ENCODE data around the gene OST4. TPM values are rescaled to one million over a fixed set of nuclear protein-coding genes. Genes with fewer than 3 reads are reported as not detected.

Gene OST4
- total and polyA plus RNA-seq, 2 donors = 273 to 386 TPM

DNA sequence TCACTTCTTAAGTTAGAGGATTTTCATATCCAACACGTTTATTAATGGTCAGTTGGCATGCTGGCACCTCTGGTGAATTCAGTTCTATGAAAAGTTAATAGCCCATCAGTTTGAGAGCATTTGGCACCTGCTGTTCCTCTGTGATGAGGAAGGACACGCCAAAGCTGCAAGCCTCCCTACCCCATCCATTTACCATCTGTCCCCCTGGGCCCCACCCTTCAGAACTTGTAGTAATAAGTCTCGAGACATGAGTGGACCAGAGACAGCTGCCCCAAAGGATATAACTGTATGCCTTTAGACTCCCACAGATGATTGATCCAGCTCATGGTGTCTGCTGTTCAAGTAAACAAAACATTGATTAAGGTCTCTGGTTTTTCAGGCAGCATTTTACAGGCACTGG is 6.3 kb downstream of the OST4 start:
- Histone ChIP-seq H3K36me3 (ENCODE audit: insufficient read depth) (no peaks in the 10 kb centered on the region), H3K4me1 (ENCODE audit: insufficient read depth) (no peaks in the 10 kb centered on the region), H3K27ac (ENCODE audit: low read depth) (no peak overlapping the region), H3K4me3 (ENCODE audit: low read depth, low read length) (no peak overlapping the region)
- 87% methylated on average over 3 of the region's 3 CpGs for WGBS
- DNase-seq (ENCODE audit: extremely low spot score) = no peak

DNA sequence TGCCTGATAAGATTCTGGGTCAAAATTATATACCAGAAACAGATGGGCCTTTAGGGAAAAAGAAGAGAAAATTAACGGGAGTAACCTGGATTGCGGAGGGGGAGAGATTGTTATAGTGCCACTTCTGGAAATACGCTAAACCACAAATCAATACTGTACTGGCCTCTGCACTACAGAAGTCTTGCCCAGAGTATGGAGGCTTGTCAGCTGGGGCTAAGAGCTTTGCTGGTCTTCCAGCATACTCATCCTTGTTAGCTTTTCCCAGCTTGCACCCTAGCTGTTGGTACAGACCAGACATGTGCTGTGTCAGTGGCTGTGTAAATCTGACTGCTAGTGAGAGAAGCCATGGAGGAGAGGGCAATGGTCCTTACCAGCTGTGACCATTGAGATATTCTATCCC is 11.1 kb downstream of the OST4 start:
- Histone ChIP-seq H3K36me3 (ENCODE audit: insufficient read depth) (no peaks in the 10 kb centered on the region), H3K27ac (ENCODE audit: low read depth) (no peak overlapping the region), H3K4me1 (ENCODE audit: insufficient read depth) (no peaks in the 10 kb centered on the region), H3K4me3 (ENCODE audit: low read depth, low read length) (no peak overlapping the region)
- 92% methylated on average over 3 of the region's 3 CpGs for WGBS
- no peak for DNase-seq (ENCODE audit: extremely low spot score)

DNA sequence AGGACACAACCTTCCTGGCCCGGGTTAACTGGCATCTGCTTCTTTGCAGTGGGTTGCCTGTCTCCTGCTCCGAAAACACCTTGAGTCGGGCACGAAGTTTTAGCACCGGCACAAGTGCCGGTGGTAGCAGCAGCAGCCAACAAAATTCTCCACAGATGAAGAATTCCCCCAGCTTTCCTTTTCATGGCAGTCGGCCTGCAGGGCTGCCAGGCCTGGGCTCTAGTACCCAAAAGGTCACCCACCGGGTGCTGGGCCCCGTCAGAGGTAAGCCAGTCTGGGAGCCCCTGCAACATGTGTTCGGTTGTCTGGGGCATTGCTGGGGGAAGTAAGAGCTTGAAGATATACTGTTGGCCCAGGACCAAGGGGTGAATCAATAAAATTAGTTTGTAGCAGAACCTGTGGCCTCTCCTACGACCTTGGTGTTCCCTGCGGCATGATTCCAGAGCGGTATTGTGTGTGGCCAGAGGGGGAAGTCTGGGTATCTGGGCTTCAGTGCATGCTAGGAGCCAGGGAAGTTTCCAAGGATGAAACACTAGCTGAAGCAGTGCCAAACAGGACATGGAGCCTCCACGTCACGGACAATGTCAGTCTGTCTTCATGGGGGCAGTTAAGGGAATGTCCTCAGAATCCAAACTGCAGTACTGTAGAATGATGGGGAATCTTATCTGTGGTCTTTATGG is 12.2 kb downstream of the OST4 start:
- Histone ChIP-seq H3K27ac (ENCODE audit: low read depth) (no peak overlapping the region), H3K4me1 (ENCODE audit: insufficient read depth) (no peaks in the 10 kb centered on the region), H3K4me3 (ENCODE audit: low read depth, low read length) (no peak overlapping the region), H3K36me3 (ENCODE audit: insufficient read depth) (no peaks in the 10 kb centered on the region)
- WGBS = 78% methylated on average over 15 of the region's 15 CpGs
- no peak for DNase-seq (ENCODE audit: extremely low spot score)

DNA sequence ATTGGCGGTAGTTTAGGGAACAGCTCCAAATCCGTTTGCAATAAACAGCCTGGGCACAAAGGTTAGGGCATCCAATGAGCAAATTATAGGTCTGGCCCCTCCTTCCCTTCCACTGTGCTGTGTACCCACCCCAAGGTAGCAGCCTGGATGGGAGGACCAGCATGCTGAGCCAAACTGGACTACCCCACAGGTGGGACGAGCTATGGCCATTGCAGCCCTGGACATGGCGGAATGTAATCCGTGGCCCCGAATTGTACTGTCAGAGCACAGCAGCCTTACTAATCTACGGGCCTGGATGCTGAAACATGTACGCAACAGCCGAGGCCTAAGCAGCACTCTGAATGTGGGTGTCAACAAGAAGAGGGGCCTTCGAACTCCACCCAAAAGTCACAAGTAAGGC is 13.2 kb downstream of the OST4 start:
- Histone ChIP-seq H3K4me1 (ENCODE audit: insufficient read depth) (no peaks in the 10 kb centered on the region), H3K27ac (ENCODE audit: low read depth) (no peak overlapping the region), H3K4me3 (ENCODE audit: low read depth, low read length) (no peak overlapping the region), H3K36me3 (ENCODE audit: insufficient read depth) (no peaks in the 10 kb centered on the region)
- WGBS = 89% methylated on average over 10 of the region's 10 CpGs
- DNase-seq (ENCODE audit: extremely low spot score) = no peak

DNA sequence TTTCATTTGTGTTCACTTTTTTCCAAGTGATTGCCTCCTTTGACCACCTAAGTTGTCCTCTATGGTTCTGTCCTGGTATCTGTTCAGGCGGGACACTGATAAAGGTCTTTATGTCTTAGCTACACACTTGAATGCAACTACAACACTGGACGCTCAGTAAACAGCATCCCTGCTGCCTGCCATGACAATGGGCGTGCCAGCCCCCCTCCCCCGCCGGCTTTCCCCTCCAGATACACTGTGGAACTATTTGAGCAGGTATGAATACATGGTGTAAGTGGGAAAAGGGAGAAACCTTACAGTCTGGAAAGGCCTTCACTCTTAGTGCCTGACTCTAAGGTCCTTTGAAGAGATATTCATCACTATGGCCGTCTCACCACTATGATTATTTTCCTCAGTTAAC is 14.3 kb downstream of the OST4 start:
- Histone ChIP-seq H3K4me1 (ENCODE audit: insufficient read depth) (no peaks in the 10 kb centered on the region), H3K4me3 (ENCODE audit: low read depth, low read length) (no peak overlapping the region), H3K36me3 (ENCODE audit: insufficient read depth) (no peaks in the 10 kb centered on the region), H3K27ac (ENCODE audit: low read depth) (no peak overlapping the region)
- no peak for DNase-seq (ENCODE audit: extremely low spot score)
- 93% methylated on average over 6 of the region's 6 CpGs for WGBS

DNA sequence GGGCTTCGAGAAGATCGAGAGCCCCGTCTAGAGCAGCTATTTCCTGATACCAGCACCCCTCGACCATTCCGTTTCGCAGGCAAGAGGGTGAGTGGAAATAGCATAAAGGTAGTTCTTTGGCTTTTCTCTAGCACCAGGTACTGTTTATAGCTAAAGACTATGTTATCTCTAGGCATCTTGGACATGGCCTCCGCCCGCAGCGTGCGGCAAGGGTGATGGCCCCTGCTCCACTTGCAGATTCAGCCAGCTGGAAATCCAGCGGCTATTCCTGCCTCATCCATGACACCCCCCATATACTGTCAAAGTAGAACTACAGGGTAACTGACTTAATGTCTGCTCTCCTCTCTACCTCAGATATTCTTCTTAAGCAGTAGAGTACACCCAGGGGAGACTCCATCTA is 16.7 kb downstream of the OST4 start:
- WGBS = 94% methylated on average over 11 of the region's 11 CpGs
- no peak overlapping the region for H3K27ac ChIP-seq (ENCODE audit: low read depth)
- no peaks in the 10 kb centered on the region for H3K4me1 ChIP-seq (ENCODE audit: insufficient read depth)
- no peaks in the 10 kb centered on the region for H3K36me3 ChIP-seq (ENCODE audit: insufficient read depth)
- no peak for DNase-seq (ENCODE audit: extremely low spot score)
- H3K4me3 ChIP-seq (ENCODE audit: low read depth, low read length) = no peak overlapping the region

DNA sequence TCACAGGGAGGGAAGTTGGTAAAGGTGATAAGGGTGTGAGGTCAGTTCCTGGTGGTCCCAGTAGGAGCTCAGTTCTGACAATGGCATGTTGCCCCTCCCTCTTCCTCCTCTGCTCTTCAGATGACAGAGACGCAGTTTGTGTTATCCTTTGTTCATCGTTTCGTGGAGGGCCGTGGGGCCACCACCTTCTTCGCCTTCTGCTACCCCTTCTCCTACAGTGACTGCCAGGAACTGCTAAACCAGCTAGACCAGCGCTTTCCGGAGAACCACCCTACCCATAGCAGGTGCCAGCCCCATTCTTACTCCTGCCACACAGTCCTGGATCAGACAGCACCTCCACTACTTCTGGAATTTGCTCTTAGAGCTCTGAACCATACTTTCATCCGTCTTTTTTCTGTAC is 17.7 kb downstream of the OST4 start:
- no peak overlapping the region for H3K4me3 ChIP-seq (ENCODE audit: low read depth, low read length)
- no peak overlapping the region for H3K27ac ChIP-seq (ENCODE audit: low read depth)
- no peak for DNase-seq (ENCODE audit: extremely low spot score)
- no peaks in the 10 kb centered on the region for H3K36me3 ChIP-seq (ENCODE audit: insufficient read depth)
- H3K4me1 ChIP-seq (ENCODE audit: insufficient read depth) = no peaks in the 10 kb centered on the region
- 91% methylated on average over 8 of the region's 8 CpGs for WGBS

DNA sequence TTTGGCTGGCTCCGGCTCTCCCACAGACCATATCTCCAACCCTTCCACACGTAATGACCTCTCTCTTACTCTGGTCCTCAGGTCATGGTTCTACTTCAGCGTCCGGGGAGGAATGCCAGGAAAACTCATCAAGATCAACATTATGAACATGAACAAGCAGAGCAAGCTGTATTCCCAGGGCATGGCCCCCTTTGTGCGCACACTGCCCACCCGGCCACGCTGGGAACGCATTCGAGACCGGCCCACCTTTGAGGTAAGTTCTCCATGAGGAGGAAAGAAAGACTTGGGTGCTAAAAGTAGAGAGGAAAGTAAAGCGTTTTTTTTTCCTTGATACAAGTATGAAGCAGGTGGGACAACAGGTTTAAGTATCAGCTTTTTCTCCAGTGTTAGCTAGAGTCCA is 18.1 kb downstream of the OST4 start:
- Histone ChIP-seq H3K36me3 (ENCODE audit: insufficient read depth) (no peaks in the 10 kb centered on the region), H3K4me1 (ENCODE audit: insufficient read depth) (no peaks in the 10 kb centered on the region), H3K4me3 (ENCODE audit: low read depth, low read length) (no peak overlapping the region), H3K27ac (ENCODE audit: low read depth) (no peak overlapping the region)
- WGBS = 86% methylated on average over 11 of the region's 11 CpGs
- DNase-seq (ENCODE audit: extremely low spot score) = no peak

DNA sequence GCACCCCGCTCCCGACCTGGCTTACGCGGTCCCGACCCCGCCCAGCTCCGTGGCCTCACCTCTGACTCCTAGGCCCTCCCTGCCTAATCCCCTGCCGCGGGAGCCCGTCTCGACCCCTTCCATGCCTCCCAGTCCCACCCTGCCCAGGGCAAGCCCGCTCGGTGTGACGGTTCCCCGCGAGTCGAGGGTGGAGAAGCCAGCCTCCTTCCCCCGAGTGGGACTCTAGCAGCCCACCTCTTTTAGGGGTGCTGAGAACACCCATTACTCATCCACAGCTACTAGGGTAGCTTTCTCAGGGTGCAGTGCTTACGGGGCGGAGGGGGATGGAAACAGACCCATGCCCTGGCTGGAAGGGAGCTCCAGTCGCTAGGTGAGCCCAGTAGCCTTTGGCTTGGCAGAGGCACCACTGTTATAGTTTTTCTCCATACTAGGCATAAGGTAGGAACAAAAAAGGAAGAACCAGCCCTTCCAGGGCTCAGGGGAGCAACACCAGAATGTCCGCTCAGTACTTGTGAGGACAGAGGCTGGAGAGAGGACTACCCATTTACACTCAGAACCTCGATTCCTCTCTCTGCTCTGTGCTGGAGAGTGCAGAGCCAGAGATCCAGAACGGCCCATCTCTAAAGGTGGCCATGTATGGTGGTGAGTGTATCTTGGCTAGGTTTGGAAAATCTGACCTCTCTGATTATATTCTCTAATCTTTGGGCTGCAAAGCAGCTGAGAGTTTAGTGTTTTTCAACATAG is 19.4 kb downstream of the OST4 start:
- no peak for DNase-seq (ENCODE audit: extremely low spot score)
- WGBS = 4% methylated on average over 23 of the region's 24 CpGs

DNA sequence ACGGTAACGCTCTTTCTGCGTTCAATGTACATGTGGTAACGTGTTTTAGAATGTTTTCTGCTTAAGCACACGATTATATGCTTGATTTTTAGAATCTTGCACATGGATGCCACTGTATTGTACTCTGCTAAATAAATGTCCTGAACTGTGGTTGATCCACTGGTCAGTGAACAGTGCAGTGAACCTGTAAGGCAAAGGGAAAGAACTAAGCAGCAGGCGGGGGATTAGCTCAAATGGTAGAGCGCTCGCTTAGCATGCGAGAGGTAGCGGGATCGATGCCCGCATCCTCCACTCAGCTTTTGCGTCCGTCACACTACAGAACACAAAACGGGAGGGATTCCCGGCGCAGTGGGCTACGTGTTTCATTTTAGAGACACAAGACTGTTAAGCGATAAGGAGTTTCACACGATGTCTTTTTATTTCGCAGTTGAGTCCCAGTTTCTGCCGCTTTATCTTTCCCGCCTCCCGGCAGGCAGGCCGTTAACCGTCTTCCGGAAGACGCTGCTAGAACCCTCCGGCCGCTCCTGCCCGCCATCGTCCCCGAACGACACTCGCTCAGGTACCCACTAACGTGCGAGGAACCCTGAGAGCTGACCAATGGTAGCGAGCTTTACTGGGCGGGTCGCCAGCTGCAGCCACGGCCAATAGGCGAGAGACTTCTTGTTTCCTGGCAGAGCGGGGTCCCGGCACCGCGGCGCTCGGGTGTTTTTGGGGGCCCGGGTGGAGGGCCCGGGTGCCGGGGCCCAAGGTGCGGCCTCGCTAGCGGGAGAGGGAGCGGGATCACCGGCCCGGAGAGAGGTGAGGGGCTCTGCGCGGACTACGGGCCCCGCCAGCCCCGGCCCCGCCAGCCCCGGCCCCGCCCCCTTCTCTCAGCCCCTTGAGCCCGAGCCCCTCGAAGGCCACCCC is 20.2 kb downstream of the OST4 start, which contains the start of gene AGBL5:
AGBL5 (plus strand) TSS at position 673 of the 906 bp plus-strand sequence. CDS start 1,291 bp downstream, outside the sequence.
- DNase-seq (ENCODE audit: extremely low spot score) = peak; percentile 88
- under 1% methylated on average over 67 of the region's 67 CpGs for WGBS
- Histone ChIP-seq H3K4me3 (ENCODE audit: low read depth, low read length) (peak within 1 kb of the TSS; percentile 74), H3K36me3 (ENCODE audit: insufficient read depth) (no peaks in the 10 kb centered on the region), H3K4me1 (ENCODE audit: insufficient read depth) (no peaks in the 10 kb centered on the region), H3K27ac (ENCODE audit: low read depth) (peak within 1 kb of the TSS; percentile 82)

More for the DNA sequence above, 19.4 kb downstream of the OST4 start:
- H3K4me1 ChIP-seq (ENCODE audit: insufficient read depth) = no peaks in the 10 kb centered on the region
- H3K36me3 ChIP-seq (ENCODE audit: insufficient read depth) = no peaks in the 10 kb centered on the region
- H3K27ac ChIP-seq (ENCODE audit: low read depth) = peak overlapping the region; percentile 73
- H3K4me3 ChIP-seq (ENCODE audit: low read depth, low read length) = peak overlapping the region; percentile 74

DNA sequence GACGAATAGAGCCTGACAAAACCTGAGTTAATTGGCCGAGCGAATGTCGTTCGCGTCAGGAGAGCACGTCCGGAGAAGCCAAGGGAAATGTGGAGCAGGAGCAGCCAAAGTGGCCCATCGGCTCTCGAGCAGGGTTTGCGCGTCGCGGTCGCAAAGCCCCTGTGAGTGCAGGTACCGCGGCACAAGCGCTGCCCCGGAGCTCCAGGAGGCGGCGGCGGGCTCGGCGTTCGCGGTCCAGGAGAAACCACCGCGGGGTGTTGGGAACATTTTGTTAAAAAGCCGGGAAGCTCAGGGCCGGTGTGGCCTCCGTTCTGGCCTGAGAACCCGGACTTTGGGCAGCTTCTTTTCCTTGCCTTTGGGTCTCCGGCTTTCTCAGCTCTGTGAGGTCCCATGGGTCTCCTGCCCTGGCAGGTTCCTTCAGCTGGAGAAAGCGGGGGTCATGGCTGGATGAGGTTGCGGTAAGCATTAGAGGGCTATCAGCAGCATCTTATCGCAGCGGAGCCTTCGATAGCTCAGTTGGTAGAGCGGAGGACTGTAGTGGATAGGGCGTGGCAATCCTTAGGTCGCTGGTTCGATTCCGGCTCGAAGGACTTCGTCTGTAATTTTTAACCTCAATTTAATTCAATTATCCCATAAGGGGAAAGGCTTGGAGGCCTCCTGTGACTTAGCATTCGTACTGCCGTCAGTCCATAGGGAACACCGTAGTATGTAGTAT is 21.0 kb downstream of the OST4 start:
- H3K4me1 ChIP-seq (ENCODE audit: insufficient read depth) = no peaks in the 10 kb centered on the region
- peak overlapping the region; percentile 74 for H3K4me3 ChIP-seq (ENCODE audit: low read depth, low read length)
- H3K27ac ChIP-seq (ENCODE audit: low read depth) = peak overlapping the region; percentile 79
- H3K36me3 ChIP-seq (ENCODE audit: insufficient read depth) = no peaks in the 10 kb centered on the region
- peak; percentile 96 for DNase-seq (ENCODE audit: extremely low spot score)
- under 1% methylated on average over 48 of the region's 48 CpGs for WGBS

DNA sequence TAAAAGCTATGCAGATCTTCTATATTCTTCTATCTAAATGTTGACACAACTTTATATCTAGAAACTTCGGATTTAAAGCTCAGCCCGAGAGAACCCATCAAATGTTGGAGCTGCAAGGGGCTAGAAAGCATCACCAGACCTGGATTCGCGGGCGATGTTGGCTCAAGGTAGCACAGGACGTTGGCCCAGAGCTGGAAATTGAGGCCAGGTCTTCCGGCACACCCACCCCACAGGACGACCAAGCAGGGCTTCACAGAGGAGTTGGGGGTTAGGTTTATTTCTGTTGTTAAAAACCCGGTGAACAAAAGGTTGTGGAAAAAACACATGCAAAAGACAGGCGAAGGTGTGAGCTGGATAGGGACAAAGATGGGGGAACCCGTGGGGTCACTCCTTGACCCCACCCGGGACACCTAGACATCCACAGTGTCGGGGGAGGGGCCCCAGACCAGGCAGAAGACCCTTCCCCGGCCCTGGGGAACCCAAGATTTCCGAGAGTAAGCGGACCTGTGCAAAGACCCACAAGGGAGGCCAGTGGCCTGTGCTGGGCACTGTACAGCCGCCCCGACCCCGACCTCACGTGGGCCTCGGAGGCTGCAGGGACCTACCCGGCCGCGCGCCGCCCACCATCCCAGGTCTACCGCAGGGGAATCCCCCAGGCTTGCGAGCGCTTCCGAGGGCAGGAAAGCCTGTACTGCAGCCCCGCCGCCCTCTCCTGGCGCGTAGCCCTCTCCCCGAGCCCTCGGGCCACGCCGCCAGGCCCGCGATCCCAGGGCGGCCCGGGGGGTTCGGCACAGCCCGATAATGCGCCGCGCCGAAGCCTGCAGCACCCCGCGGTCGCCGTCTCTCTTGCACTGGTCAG is 21.8 kb downstream of the OST4 start:
- Histone ChIP-seq H3K27ac (ENCODE audit: low read depth) (peak overlapping the region; percentile 70), H3K36me3 (ENCODE audit: insufficient read depth) (no peaks in the 10 kb centered on the region), H3K4me3 (ENCODE audit: low read depth, low read length) (peak overlapping the region; percentile 58), H3K4me1 (ENCODE audit: insufficient read depth) (no peaks in the 10 kb centered on the region)
- no peak for DNase-seq (ENCODE audit: extremely low spot score)
- WGBS = 7% methylated on average over 52 of the region's 52 CpGs
